ENCODE results near the gene MAJIN. TPM values are rescaled to one million over a fixed set of nuclear protein-coding genes. Genes with fewer than 3 reads are reported as not detected.

MAJIN gene
- total and polyA plus RNA-seq, 4 donors, result 0.09 to 0.31 TPM; not detected in 2

DNA sequence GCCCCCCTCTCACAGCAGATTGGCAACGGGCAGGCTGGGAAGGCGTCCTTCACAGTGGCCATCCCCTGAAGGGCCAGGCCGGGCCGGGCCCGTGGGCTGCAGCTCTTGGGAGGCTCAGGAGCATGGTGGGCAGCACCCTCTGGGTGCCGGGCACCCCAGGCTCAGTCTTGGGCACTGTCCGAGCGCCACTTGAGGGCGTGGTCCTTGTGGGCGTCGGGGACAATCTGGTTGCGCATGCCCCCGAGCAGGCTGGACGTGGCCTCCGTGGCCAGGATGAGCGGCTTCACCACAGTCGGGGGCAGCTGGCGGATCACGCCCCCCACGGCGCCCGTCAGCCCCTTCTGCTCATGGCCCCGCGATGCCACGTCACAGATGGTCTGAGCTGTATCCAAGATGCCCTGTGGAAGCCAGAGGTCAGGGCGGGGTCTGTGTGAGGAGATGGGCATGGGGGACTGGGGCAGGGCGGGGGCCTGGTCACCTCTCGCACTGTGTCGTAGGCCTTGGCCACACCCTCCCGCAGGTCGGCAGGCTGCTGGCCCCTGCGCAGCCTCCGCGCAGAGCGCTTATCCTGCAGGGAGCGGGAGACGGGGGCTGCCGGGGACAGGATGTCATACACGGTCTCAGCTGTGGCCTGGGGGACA is 77.0 kb downstream of the MAJIN start:
- Histone ChIP-seq H3K9ac (ENCODE audit: low read depth in 1 of 2, low read length in 2 of 2) (no peak overlapping the region), H3K9me3 (ENCODE audit: control insufficient read depth in 4 of 4, low read length in 3 of 4) (no peaks in the 10 kb centered on the region), H3K4me1 (ENCODE audit: control insufficient read depth in 4 of 4, insufficient read depth in 4 of 4, low read length in 3 of 4) (peaks cover 15 to 40% (median 32%) of the 10 kb centered on the region in 4 donors), H3K36me3 (ENCODE audit: control insufficient read depth in 4 of 4, insufficient read depth in 3 of 4, low read depth in 1 of 4, low read length in 3 of 4) (peaks cover 9 to 41% (median 19%) of the 10 kb centered on the region in 4 donors), H3K4me3 (ENCODE audit: low read depth in 1 of 3, low read length in 3 of 3) (no peak overlapping the region), H3K27me3 (ENCODE audit: control insufficient read depth in 4 of 4, insufficient read depth in 4 of 4, low read length in 3 of 4) (no peaks in the 10 kb centered on the region), H3K27ac (ENCODE audit: low read depth in 1 of 2, low read length in 2 of 2) (peak overlapping the region in 1 of 2 donors; percentile 86)
- TF ChIP-seq GABPA (IDR thresholded peaks at IDR 0.05 in 1 of 2, conservative IDR thresholded peaks at IDR 0.05 in 1 of 2) (no peak), JUND (IDR thresholded peaks at IDR 0.05) (no peak)
- 86% methylated on average over 39 of the region's 39 CpGs for WGBS
- no peak for DNase-seq (ENCODE audit: low spot score)

DNA sequence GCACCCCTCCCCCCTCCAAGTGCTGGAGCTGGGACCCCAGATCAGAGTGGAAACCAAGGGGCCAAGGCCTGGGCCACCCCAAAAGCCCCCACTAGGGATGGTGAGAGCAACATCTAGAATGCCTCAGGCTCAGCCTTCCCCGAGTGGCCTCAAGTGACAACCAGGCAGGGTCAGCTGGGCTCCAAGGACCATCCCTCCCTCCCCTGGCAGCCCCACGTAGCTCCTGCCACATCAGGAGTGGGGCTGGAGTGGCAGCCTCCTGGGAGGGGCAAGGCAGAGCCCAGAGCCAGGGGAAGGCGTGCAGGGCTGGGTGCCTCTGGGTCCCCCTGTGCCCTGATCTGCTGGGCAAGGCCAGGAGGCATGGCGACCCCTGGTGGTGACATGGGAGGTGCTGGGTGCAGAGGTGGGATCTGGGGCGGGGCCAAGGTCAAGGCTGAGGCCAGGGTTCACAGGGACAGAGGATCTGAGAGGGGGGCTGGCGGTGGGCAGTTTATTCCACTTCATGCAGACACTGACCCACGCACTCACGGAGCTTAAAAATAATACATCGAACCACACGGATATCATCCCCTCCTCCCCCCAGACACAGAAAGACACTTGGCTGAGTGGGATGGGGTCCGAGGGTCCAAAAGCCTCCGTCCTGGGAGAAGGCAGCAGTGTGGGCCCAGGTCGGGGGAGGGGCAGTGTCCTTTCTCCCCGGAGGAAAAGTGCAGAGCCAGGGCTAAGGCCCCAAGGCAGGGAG is 77.7 kb downstream of the MAJIN start:
- peak; percentile 56 to 88 for TF ChIP-seq RXRA (IDR thresholded peaks at IDR 0.05)
- no peak for TF ChIP-seq JUND (IDR thresholded peaks at IDR 0.05)
- TF ChIP-seq SP1 (IDR thresholded peaks at IDR 0.05), result peak; percentile 39
- TF ChIP-seq FOXA2 (IDR thresholded peaks at IDR 0.05), result no peak
- TF ChIP-seq RAD21 (IDR thresholded peaks at IDR 0.05), result peak; percentile 85 to 92
- peak; percentile 63 to 80 for TF ChIP-seq HNF4A (conservative IDR thresholded peaks at IDR 0.05)
- TF ChIP-seq, protein P1, sequence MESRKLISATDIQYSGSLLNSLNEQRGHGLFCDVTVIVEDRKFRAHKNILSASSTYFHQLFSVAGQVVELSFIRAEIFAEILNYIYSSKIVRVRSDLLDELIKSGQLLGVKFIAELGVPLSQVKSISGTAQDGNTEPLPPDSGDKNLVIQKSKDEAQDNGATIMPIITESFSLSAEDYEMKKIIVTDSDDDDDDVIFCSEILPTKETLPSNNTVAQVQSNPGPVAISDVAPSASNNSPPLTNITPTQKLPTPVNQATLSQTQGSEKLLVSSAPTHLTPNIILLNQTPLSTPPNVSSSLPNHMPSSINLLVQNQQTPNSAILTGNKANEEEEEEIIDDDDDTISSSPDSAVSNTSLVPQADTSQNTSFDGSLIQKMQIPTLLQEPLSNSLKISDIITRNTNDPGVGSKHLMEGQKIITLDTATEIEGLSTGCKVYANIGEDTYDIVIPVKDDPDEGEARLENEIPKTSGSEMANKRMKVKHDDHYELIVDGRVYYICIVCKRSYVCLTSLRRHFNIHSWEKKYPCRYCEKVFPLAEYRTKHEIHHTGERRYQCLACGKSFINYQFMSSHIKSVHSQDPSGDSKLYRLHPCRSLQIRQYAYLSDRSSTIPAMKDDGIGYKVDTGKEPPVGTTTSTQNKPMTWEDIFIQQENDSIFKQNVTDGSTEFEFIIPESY (IDR thresholded peaks at IDR 0.05), result no peak
- TF ChIP-seq NR2F2 (IDR thresholded peaks at IDR 0.05), result peak; percentile 97
- TF ChIP-seq FOXA1 (IDR thresholded peaks at IDR 0.05), result no peak
- peak; percentile 35 for TF ChIP-seq HNF4G (IDR thresholded peaks at IDR 0.05)
- TF ChIP-seq, protein P2, sequence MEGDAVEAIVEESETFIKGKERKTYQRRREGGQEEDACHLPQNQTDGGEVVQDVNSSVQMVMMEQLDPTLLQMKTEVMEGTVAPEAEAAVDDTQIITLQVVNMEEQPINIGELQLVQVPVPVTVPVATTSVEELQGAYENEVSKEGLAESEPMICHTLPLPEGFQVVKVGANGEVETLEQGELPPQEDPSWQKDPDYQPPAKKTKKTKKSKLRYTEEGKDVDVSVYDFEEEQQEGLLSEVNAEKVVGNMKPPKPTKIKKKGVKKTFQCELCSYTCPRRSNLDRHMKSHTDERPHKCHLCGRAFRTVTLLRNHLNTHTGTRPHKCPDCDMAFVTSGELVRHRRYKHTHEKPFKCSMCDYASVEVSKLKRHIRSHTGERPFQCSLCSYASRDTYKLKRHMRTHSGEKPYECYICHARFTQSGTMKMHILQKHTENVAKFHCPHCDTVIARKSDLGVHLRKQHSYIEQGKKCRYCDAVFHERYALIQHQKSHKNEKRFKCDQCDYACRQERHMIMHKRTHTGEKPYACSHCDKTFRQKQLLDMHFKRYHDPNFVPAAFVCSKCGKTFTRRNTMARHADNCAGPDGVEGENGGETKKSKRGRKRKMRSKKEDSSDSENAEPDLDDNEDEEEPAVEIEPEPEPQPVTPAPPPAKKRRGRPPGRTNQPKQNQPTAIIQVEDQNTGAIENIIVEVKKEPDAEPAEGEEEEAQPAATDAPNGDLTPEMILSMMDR (IDR thresholded peaks at IDR 0.05; ENCODE audit: low read depth, low read length, missing input control), result peak; percentile 81
- WGBS, result 16% methylated on average over 14 of the region's 14 CpGs
- no peaks in the 10 kb centered on the region for H3K9me3 ChIP-seq (ENCODE audit: control insufficient read depth in 4 of 4, low read length in 3 of 4)
- H3K36me3 ChIP-seq (ENCODE audit: control insufficient read depth in 4 of 4, insufficient read depth in 3 of 4, low read depth in 1 of 4, low read length in 3 of 4), result peaks cover 8 to 36% (median 16%) of the 10 kb centered on the region in 4 donors
- peaks cover 15 to 46% (median 36%) of the 10 kb centered on the region in 4 donors for H3K4me1 ChIP-seq (ENCODE audit: control insufficient read depth in 4 of 4, insufficient read depth in 4 of 4, low read length in 3 of 4)
- H3K27ac ChIP-seq (ENCODE audit: low read depth in 1 of 2, low read length in 2 of 2), result peak overlapping the region; percentile 86 to 89
- peak; percentile 97 for DNase-seq (ENCODE audit: low spot score)
- H3K9ac ChIP-seq (ENCODE audit: low read depth in 1 of 2, low read length in 2 of 2), result no peak overlapping the region
- no peaks in the 10 kb centered on the region for H3K27me3 ChIP-seq (ENCODE audit: control insufficient read depth in 4 of 4, insufficient read depth in 4 of 4, low read length in 3 of 4)
- no peak overlapping the region for H3K4me3 ChIP-seq (ENCODE audit: low read depth in 1 of 3, low read length in 3 of 3)

All from liver (tissue), 9 donors.